ENCODE data around the gene MRGPRF.
A peak's percentile ranks its signal among the peaks of the same experiment; 100 is the strongest.

Gene MRGPRF

GRCh38 chr11:69039501-69039900 is 26.5 kb upstream of the MRGPRF start:
- DNase-seq (ENCODE audit: extremely low read depth, low read depth) = peak; percentile 27
- TF ChIP-seq CTCF (IDR thresholded peaks at IDR 0.05; ENCODE audit: low read depth, low read length) = no peak

- no peak for TF ChIP-seq CTCF (IDR thresholded peaks at IDR 0.05; ENCODE audit: low read depth, low read length)
- DNase-seq (ENCODE audit: extremely low read depth, low read depth) = no peak
Measured at GRCh38 chr11:69037544-69037943, 24.5 kb upstream of the MRGPRF start.

- TF ChIP-seq CTCF (IDR thresholded peaks at IDR 0.05; ENCODE audit: low read depth, low read length) = no peak
- no peak for DNase-seq (ENCODE audit: extremely low read depth, low read depth)
Measured at GRCh38 chr11:69037074-69037473, 24.0 kb upstream of the MRGPRF start.

GRCh38 chr11:69035946-69036340 is 22.9 kb upstream of the MRGPRF start:
- no peak for TF ChIP-seq CTCF (IDR thresholded peaks at IDR 0.05; ENCODE audit: low read depth, low read length)
- DNase-seq (ENCODE audit: extremely low read depth, low read depth) = no peak

GRCh38 chr11:69035150-69035945 is 22.3 kb upstream of the MRGPRF start:
- no peak for DNase-seq (ENCODE audit: extremely low read depth, low read depth)

GRCh38 chr11:69034123-69034867 is 21.2 kb upstream of the MRGPRF start:
- TF ChIP-seq CTCF (IDR thresholded peaks at IDR 0.05; ENCODE audit: low read depth, low read length) = no peak
- DNase-seq (ENCODE audit: extremely low read depth, low read depth) = no peak

More at GRCh38 chr11:69035150-69035945, 22.3 kb upstream of the MRGPRF start:
- no peak for TF ChIP-seq CTCF (IDR thresholded peaks at IDR 0.05; ENCODE audit: low read depth, low read length)

GRCh38 chr11:69033431-69033830 is 20.4 kb upstream of the MRGPRF start:
- no peak for TF ChIP-seq CTCF (IDR thresholded peaks at IDR 0.05; ENCODE audit: low read depth, low read length)
- DNase-seq (ENCODE audit: extremely low read depth, low read depth) = no peak

Data from AG09319 (cell line).